B cell (primary cell): ENCODE results near the gene TSTD2. TPM values are rescaled to one million over a fixed set of nuclear protein-coding genes. Genes with fewer than 3 reads are reported as not detected.

Source experiments
- ATAC-seq: fragments of 200-7000 bp; cut with Tn5 transposase; one replicate; pipeline ENCODE4 v1.10.0; 2021; ENCODE audit warnings: low read depth, mild to moderate bottlenecking, moderate number of reproducible peaks, moderate library complexity
- CTCF ChIA-PET: fragments of 350-600 bp; sonication (Branson Sonifier 250); formaldehyde crosslinking; loops from one replicate; lab custom pipeline; 2021; ENCODE audit warnings: antibody characterized with exemption, inconsistent platforms; lab: Charles Lee
- POLR2A ChIA-PET: fragments of 350-600 bp; sonication (Branson Sonifier 250); formaldehyde crosslinking; loops from one replicate; lab custom pipeline; 2021; ENCODE audit warnings: antibody characterized with exemption; lab: Charles Lee
- DNase-seq: peaks from one replicate; pipeline ENCODE4 v3.0.0; 2013
- H2AFZ ChIP-seq: 2 replicates; pipeline ENCODE4 v1.6.1; 2012; ENCODE audit warnings: mild to moderate bottlenecking, low read depth, low read length; ENCODE audit not compliant: insufficient read depth, poor library complexity, severe bottlenecking
- H3K27ac ChIP-seq, 2 donors: 1 replicate in 1 of 2; 2 replicates in 1 of 2; pipeline ENCODE4 v1.5.1; 2012 to 2013; ENCODE audit warnings: low read length in 2 of 2, mild to moderate bottlenecking in 2 of 2, moderate library complexity in 1 of 2
- H3K27me3 ChIP-seq, 4 experiments: fragments of 200-600 bp in 1 of 4; sonication (generic) in 1 of 4; replicated peaks in 1 of 4; 1 replicate in 2 of 4; 2 replicates in 2 of 4; pipeline versions ENCODE4 v1.6.1 to v1.7.0; 2013 to 2016; ENCODE audit warnings: low read length in 3 of 4, mild to moderate bottlenecking in 2 of 4, mixed read lengths in 1 of 4, moderate library complexity in 1 of 4; ENCODE audit not compliant: insufficient read depth in 4 of 4, control insufficient read depth in 3 of 4; ENCODE audit errors: control extremely low read depth in 1 of 4
- H3K36me3 ChIP-seq, 2 experiments: replicated peaks in 1 of 2; 1 replicate in 1 of 2; 2 replicates in 1 of 2; pipeline versions ENCODE4 v1.6.1 to v1.7.1; 2013; ENCODE audit warnings: low read length in 1 of 2; ENCODE audit not compliant: insufficient read depth in 2 of 2, control insufficient read depth in 1 of 2; ENCODE audit errors: control extremely low read depth in 1 of 2, extremely low read depth in 1 of 2
- H3K4me1 ChIP-seq, 2 donors: fragments of 200-600 bp in 1 of 2; sonication (generic) in 1 of 2; 1 replicate in 1 of 2; 2 replicates in 1 of 2; pipeline versions ENCODE4 v1.5.1 to v1.6.1; 2013 to 2017; ENCODE audit warnings: low read length in 2 of 2; ENCODE audit not compliant: control insufficient read depth in 2 of 2, insufficient read depth in 2 of 2
- H3K4me2 ChIP-seq: replicated peaks from 2 replicates; pipeline ENCODE3; 2012; ENCODE audit warnings: mild to moderate bottlenecking, low read depth, low read length; ENCODE audit not compliant: poor library complexity, severe bottlenecking
- H3K4me3 ChIP-seq, 5 experiments: fragments of 200-600 bp in 1 of 5; sonication (generic) in 1 of 5; 1 replicate in 3 of 5; 2 replicates in 2 of 5; pipeline versions ENCODE4 v1.5.1 to v1.7.0; 2011 to 2016; ENCODE audit warnings: low read length in 4 of 5, mild to moderate bottlenecking in 4 of 5, low read depth in 2 of 5, control low read depth in 1 of 5, moderate library complexity in 1 of 5; ENCODE audit not compliant: insufficient read depth in 1 of 5; ENCODE audit errors: control extremely low read depth in 1 of 5, extremely low read depth in 1 of 5
- H3K79me2 ChIP-seq: fragments of 200-600 bp; sonication (generic); one replicate; pipeline ENCODE4 v1.6.0; 2016; ENCODE audit warnings: low read length; ENCODE audit not compliant: control insufficient read depth, insufficient read depth
- H3K9ac ChIP-seq: fragments of 200-600 bp; sonication (generic); 2 replicates; pipeline ENCODE4 v1.6.1; 2017; ENCODE audit warnings: mild to moderate bottlenecking, low read length, moderate library complexity
- H3K9me3 ChIP-seq, 3 donors: one replicate each; pipeline versions ENCODE4 v1.6.1 to v1.7.1; 2013; ENCODE audit warnings: low read length in 2 of 3; ENCODE audit not compliant: control insufficient read depth in 2 of 3, insufficient read depth in 1 of 3; ENCODE audit errors: control extremely low read depth in 1 of 3
- H4K20me1 ChIP-seq: 2 replicates; pipeline ENCODE4 v1.6.0; 2012; ENCODE audit warnings: mild to moderate bottlenecking, low read length; ENCODE audit not compliant: insufficient read depth, control insufficient read depth, poor library complexity, severe bottlenecking
- H3K27ac Mint-ChIP-seq: one replicate; pipeline ENCODE4 v1.8.0; 2021; ENCODE audit warnings: mixed read lengths
- H3K27me3 Mint-ChIP-seq: one replicate; pipeline ENCODE4 v1.8.0; 2021; ENCODE audit warnings: mixed read lengths
- H3K4me1 Mint-ChIP-seq: one replicate; pipeline ENCODE4 v1.8.0; 2021; ENCODE audit warnings: mixed read lengths
- H3K4me3 Mint-ChIP-seq: one replicate; pipeline ENCODE4 v1.8.0; 2021; ENCODE audit warnings: mixed read lengths
- H3K9me3 Mint-ChIP-seq: one replicate; pipeline ENCODE4 v1.8.0; 2022; ENCODE audit warnings: mixed read lengths; ENCODE audit not compliant: insufficient read depth
- EZH2 ChIP-seq: IDR thresholded peaks from 2 replicates; pipeline ENCODE4 v1.6.1; 2012; ENCODE audit warnings: borderline replicate concordance, low read depth, mild to moderate bottlenecking, moderate library complexity, low read length; ENCODE audit not compliant: insufficient read depth, poor library complexity, severe bottlenecking
- WGBS: methylation state at CpG from one replicate; pipeline ENCODE4 v1.1.5; 2013; ENCODE audit warnings: missing lambda C conversion rate; ENCODE audit not compliant: insufficient coverage; 5-methylcytosine and 5-hydroxymethylcytosine counted together
- intact Hi-C: fragments of 100-400 bp; cut with micrococcal nuclease; formaldehyde crosslinking; loops from one replicate; pipeline ENCODE4 v1.10.0; 2022
- polyA plus RNA-seq: library from polyadenylated mRNA; depleted of rRNA; stranded (reverse); fragments of >200 nt; gene quantifications from 2 replicates; pipeline ENCODE4 v1.2.3, GENCODE V29; 2012
- total RNA-seq, 2 donors: library from RNA; stranded (reverse); fragments of 120-200 nt in 1 of 2; gene quantifications; 1 replicate in 1 of 2; 2 replicates in 1 of 2; pipeline versions ENCODE4 v1.2.3 to v1.2.4, GENCODE V29; 2013 to 2022
- TF ChIP-seq, protein P1 (sequence below): fragments of 200-600 bp; IDR thresholded peaks from one replicate; pipeline ENCODE4 v1.8.0; 2022; ENCODE audit warnings: antibody characterized with exemption, mild to moderate bottlenecking

Gene TSTD2
- total and polyA plus RNA-seq, 2 donors (not counting 1 experiment from before 2014, with no cell fraction given), result 12.7 to 29.2 TPM

DNA sequence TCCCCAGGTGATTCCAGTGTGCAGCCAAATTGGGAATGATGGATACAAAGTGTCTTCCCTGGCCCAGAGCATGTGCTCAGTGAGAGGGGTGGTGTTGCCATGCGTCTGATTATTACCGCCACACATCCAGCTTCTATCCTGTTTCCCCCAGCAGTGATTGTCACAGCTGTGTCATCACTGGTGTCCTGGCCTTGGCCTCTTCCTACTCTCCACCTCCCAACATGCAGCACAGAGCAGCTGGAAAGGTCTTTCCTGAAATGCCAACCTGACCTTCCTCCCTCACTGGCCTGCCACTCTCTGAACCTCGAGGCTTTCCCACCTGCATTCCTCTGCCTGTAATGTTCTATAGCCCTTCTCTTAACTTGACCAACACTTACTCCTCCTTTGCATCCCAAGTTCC, 71.7 kb downstream of the TSTD2 start:
- Mint-ChIP-seq H3K9me3 (no peaks in the 10 kb centered on the region), H3K4me3 (no peak overlapping the region), H3K4me1 (no peaks in the 10 kb centered on the region), H3K27ac (no peak overlapping the region), H3K27me3 (peaks cover 18% of the 10 kb centered on the region)
- H2AFZ ChIP-seq, result no peak overlapping the region
- H3K27me3 ChIP-seq, result peaks cover 0 to 18% (median 2%) of the 10 kb centered on the region in 4 experiments
- ChIA-PET POLR2A (no interaction called here), CTCF (no interaction called here)
- no peak for ATAC-seq
- intact Hi-C loops, result no loop called here
- 67% methylated on average over 3 of the region's 3 CpGs for WGBS
- H3K79me2 ChIP-seq, result no peaks in the 10 kb centered on the region
- no peak overlapping the region for H3K4me3 ChIP-seq
- H3K4me1 ChIP-seq, result no peaks in the 10 kb centered on the region
- no peak overlapping the region for H3K4me2 ChIP-seq
- no peak for DNase-seq
- no peak overlapping the region for H3K9ac ChIP-seq
- TF ChIP-seq, protein P1, sequence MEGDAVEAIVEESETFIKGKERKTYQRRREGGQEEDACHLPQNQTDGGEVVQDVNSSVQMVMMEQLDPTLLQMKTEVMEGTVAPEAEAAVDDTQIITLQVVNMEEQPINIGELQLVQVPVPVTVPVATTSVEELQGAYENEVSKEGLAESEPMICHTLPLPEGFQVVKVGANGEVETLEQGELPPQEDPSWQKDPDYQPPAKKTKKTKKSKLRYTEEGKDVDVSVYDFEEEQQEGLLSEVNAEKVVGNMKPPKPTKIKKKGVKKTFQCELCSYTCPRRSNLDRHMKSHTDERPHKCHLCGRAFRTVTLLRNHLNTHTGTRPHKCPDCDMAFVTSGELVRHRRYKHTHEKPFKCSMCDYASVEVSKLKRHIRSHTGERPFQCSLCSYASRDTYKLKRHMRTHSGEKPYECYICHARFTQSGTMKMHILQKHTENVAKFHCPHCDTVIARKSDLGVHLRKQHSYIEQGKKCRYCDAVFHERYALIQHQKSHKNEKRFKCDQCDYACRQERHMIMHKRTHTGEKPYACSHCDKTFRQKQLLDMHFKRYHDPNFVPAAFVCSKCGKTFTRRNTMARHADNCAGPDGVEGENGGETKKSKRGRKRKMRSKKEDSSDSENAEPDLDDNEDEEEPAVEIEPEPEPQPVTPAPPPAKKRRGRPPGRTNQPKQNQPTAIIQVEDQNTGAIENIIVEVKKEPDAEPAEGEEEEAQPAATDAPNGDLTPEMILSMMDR, result no peak
- no peak for TF ChIP-seq EZH2
- no peak overlapping the region for H3K27ac ChIP-seq
- no peaks in the 10 kb centered on the region for H4K20me1 ChIP-seq
- no peaks in the 10 kb centered on the region for H3K36me3 ChIP-seq
- no peaks in the 10 kb centered on the region for H3K9me3 ChIP-seq

DNA sequence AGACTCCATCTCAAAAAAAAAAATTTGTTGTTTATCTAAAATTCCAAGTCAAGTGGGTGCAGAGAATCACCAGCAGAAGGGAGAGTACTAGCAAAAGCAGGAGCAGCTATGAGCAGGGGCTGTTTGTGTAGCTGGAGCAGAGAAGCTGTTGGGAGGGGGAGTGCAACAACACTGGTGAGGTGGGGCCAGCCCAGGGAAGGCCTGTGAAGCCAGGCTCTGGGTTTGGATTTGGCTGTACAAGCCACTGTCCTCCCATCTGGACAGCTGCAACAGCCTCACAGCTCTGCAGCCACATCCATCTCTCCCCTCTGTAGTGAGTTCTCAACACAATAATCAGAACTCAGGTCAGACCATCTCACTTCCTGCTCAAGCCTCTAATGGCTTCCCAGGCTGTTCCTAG, 72.3 kb downstream of the TSTD2 start:
- ChIA-PET CTCF (no interaction called here), POLR2A (no interaction called here)
- H3K27ac ChIP-seq, result no peak overlapping the region
- no peaks in the 10 kb centered on the region for H3K36me3 ChIP-seq
- no peaks in the 10 kb centered on the region for H3K9me3 ChIP-seq
- H2AFZ ChIP-seq, result no peak overlapping the region
- H3K4me3 ChIP-seq, result no peak overlapping the region
- H3K4me1 ChIP-seq, result no peaks in the 10 kb centered on the region
- Mint-ChIP-seq H3K27ac (no peak overlapping the region), H3K9me3 (no peaks in the 10 kb centered on the region), H3K4me3 (no peak overlapping the region), H3K4me1 (no peaks in the 10 kb centered on the region), H3K27me3 (peaks cover 24% of the 10 kb centered on the region)
- no peak overlapping the region for H3K9ac ChIP-seq
- H3K4me2 ChIP-seq, result no peak overlapping the region
- peaks cover 0 to 18% (median 2%) of the 10 kb centered on the region in 4 experiments for H3K27me3 ChIP-seq
- TF ChIP-seq EZH2, result no peak
- TF ChIP-seq, protein P1, result no peak
- no peaks in the 10 kb centered on the region for H4K20me1 ChIP-seq
- H3K79me2 ChIP-seq, result no peaks in the 10 kb centered on the region
- DNase-seq, result no peak
- intact Hi-C loops, result no loop called here
- no peak for ATAC-seq
